ENCODE data around the gene ZNF423.

The ZNF423 gene

GRCh38 chr16:49473131-49473530 is 382.8 kb downstream of the ZNF423 start:
- no peak overlapping the region for H3K4me3 ChIP-seq (ENCODE audit: low read length)
- no peaks in the 10 kb centered on the region for H3K9me3 ChIP-seq (ENCODE audit: control insufficient read depth, low read length)
- no peak overlapping the region for H3K9ac ChIP-seq (ENCODE audit: low read length)
- H3K4me1 ChIP-seq (ENCODE audit: control insufficient read depth, insufficient read depth, low read length): no peaks in the 10 kb centered on the region
- DNase-seq (ENCODE audit: low read depth): no peak
- H3K36me3 ChIP-seq (ENCODE audit: control insufficient read depth, insufficient read depth, low read length, severe bottlenecking): no peaks in the 10 kb centered on the region
- peaks cover 48% of the 10 kb centered on the region for H3K27me3 ChIP-seq (replicated peaks; ENCODE audit: control insufficient read depth, insufficient read depth, low read length)

- Histone ChIP-seq H3K27me3 (replicated peaks; ENCODE audit: control insufficient read depth, insufficient read depth, low read length) (peaks cover 44% of the 10 kb centered on the region), H3K4me1 (ENCODE audit: control insufficient read depth, insufficient read depth, low read length) (no peaks in the 10 kb centered on the region), H3K9me3 (ENCODE audit: control insufficient read depth, low read length) (no peaks in the 10 kb centered on the region), H3K4me3 (ENCODE audit: low read length) (no peak overlapping the region), H3K9ac (ENCODE audit: low read length) (no peak overlapping the region), H3K36me3 (ENCODE audit: control insufficient read depth, insufficient read depth, low read length, severe bottlenecking) (no peaks in the 10 kb centered on the region)
- DNase-seq (ENCODE audit: low read depth): no peak
Measured at GRCh38 chr16:49472598-49472997, 383.3 kb downstream of the ZNF423 start.

GRCh38 chr16:49471038-49471727 is 384.7 kb downstream of the ZNF423 start:
- no peaks in the 10 kb centered on the region for H3K9me3 ChIP-seq (ENCODE audit: control insufficient read depth, low read length)
- H3K4me1 ChIP-seq (ENCODE audit: control insufficient read depth, insufficient read depth, low read length): no peaks in the 10 kb centered on the region
- DNase-seq (ENCODE audit: low read depth): no peak
- no peaks in the 10 kb centered on the region for H3K36me3 ChIP-seq (ENCODE audit: control insufficient read depth, insufficient read depth, low read length, severe bottlenecking)
- H3K27me3 ChIP-seq (replicated peaks; ENCODE audit: control insufficient read depth, insufficient read depth, low read length): peaks cover 46% of the 10 kb centered on the region
- H3K9ac ChIP-seq (ENCODE audit: low read length): no peak overlapping the region
- no peak overlapping the region for H3K4me3 ChIP-seq (ENCODE audit: low read length)

- Histone ChIP-seq H3K4me3 (ENCODE audit: low read length) (no peak overlapping the region), H3K4me1 (ENCODE audit: control insufficient read depth, insufficient read depth, low read length) (no peaks in the 10 kb centered on the region), H3K27me3 (replicated peaks; ENCODE audit: control insufficient read depth, insufficient read depth, low read length) (peaks cover 50% of the 10 kb centered on the region), H3K9me3 (ENCODE audit: control insufficient read depth, low read length) (no peaks in the 10 kb centered on the region), H3K9ac (ENCODE audit: low read length) (no peak overlapping the region), H3K36me3 (ENCODE audit: control insufficient read depth, insufficient read depth, low read length, severe bottlenecking) (no peaks in the 10 kb centered on the region)
- no peak for DNase-seq (ENCODE audit: low read depth)
Measured at GRCh38 chr16:49470513-49470991, 385.4 kb downstream of the ZNF423 start.

- Histone ChIP-seq H3K36me3 (ENCODE audit: control insufficient read depth, insufficient read depth, low read length, severe bottlenecking) (no peaks in the 10 kb centered on the region), H3K27me3 (replicated peaks; ENCODE audit: control insufficient read depth, insufficient read depth, low read length) (peaks cover 52% of the 10 kb centered on the region), H3K4me1 (ENCODE audit: control insufficient read depth, insufficient read depth, low read length) (no peaks in the 10 kb centered on the region), H3K4me3 (ENCODE audit: low read length) (no peak overlapping the region), H3K9ac (ENCODE audit: low read length) (no peak overlapping the region), H3K9me3 (ENCODE audit: control insufficient read depth, low read length) (no peaks in the 10 kb centered on the region)
- DNase-seq (ENCODE audit: low read depth): no peak
Measured at GRCh38 chr16:49469930-49470451, 385.9 kb downstream of the ZNF423 start.

- H3K4me3 ChIP-seq (ENCODE audit: low read length): no peak overlapping the region
- H3K27me3 ChIP-seq (replicated peaks; ENCODE audit: control insufficient read depth, insufficient read depth, low read length): peaks cover 59% of the 10 kb centered on the region
- H3K9ac ChIP-seq (ENCODE audit: low read length): no peak overlapping the region
- H3K36me3 ChIP-seq (ENCODE audit: control insufficient read depth, insufficient read depth, low read length, severe bottlenecking): no peaks in the 10 kb centered on the region
- no peaks in the 10 kb centered on the region for H3K9me3 ChIP-seq (ENCODE audit: control insufficient read depth, low read length)
- no peak for DNase-seq (ENCODE audit: low read depth)
- no peaks in the 10 kb centered on the region for H3K4me1 ChIP-seq (ENCODE audit: control insufficient read depth, insufficient read depth, low read length)
Measured at GRCh38 chr16:49469311-49469670, 386.6 kb downstream of the ZNF423 start.

- Histone ChIP-seq H3K27me3 (replicated peaks; ENCODE audit: control insufficient read depth, insufficient read depth, low read length) (peaks cover 64% of the 10 kb centered on the region), H3K4me3 (ENCODE audit: low read length) (no peak overlapping the region), H3K9me3 (ENCODE audit: control insufficient read depth, low read length) (no peaks in the 10 kb centered on the region), H3K36me3 (ENCODE audit: control insufficient read depth, insufficient read depth, low read length, severe bottlenecking) (no peaks in the 10 kb centered on the region), H3K9ac (ENCODE audit: low read length) (no peak overlapping the region), H3K4me1 (ENCODE audit: control insufficient read depth, insufficient read depth, low read length) (no peaks in the 10 kb centered on the region)
- no peak for DNase-seq (ENCODE audit: low read depth)
Measured at GRCh38 chr16:49468611-49469310, 387.2 kb downstream of the ZNF423 start.

- peaks cover 66% of the 10 kb centered on the region for H3K27me3 ChIP-seq (replicated peaks; ENCODE audit: control insufficient read depth, insufficient read depth, low read length)
- no peak overlapping the region for H3K9ac ChIP-seq (ENCODE audit: low read length)
- H3K4me3 ChIP-seq (ENCODE audit: low read length): no peak overlapping the region
- DNase-seq (ENCODE audit: low read depth): no peak
- no peaks in the 10 kb centered on the region for H3K36me3 ChIP-seq (ENCODE audit: control insufficient read depth, insufficient read depth, low read length, severe bottlenecking)
- H3K9me3 ChIP-seq (ENCODE audit: control insufficient read depth, low read length): no peaks in the 10 kb centered on the region
- H3K4me1 ChIP-seq (ENCODE audit: control insufficient read depth, insufficient read depth, low read length): no peaks in the 10 kb centered on the region
Measured at GRCh38 chr16:49467540-49468372, 388.2 kb downstream of the ZNF423 start.

GRCh38 chr16:49466881-49467280 is 389.0 kb downstream of the ZNF423 start:
- Histone ChIP-seq H3K9ac (ENCODE audit: low read length) (no peak overlapping the region), H3K9me3 (ENCODE audit: control insufficient read depth, low read length) (no peaks in the 10 kb centered on the region), H3K4me1 (ENCODE audit: control insufficient read depth, insufficient read depth, low read length) (no peaks in the 10 kb centered on the region), H3K4me3 (ENCODE audit: low read length) (no peak overlapping the region), H3K27me3 (replicated peaks; ENCODE audit: control insufficient read depth, insufficient read depth, low read length) (peaks cover 62% of the 10 kb centered on the region), H3K36me3 (ENCODE audit: control insufficient read depth, insufficient read depth, low read length, severe bottlenecking) (no peaks in the 10 kb centered on the region)
- no peak for DNase-seq (ENCODE audit: low read depth)

- Histone ChIP-seq H3K36me3 (ENCODE audit: control insufficient read depth, insufficient read depth, low read length, severe bottlenecking) (no peaks in the 10 kb centered on the region), H3K9ac (ENCODE audit: low read length) (no peak overlapping the region), H3K4me3 (ENCODE audit: low read length) (no peak overlapping the region), H3K27me3 (replicated peaks; ENCODE audit: control insufficient read depth, insufficient read depth, low read length) (peaks cover 58% of the 10 kb centered on the region), H3K4me1 (ENCODE audit: control insufficient read depth, insufficient read depth, low read length) (no peaks in the 10 kb centered on the region), H3K9me3 (ENCODE audit: control insufficient read depth, low read length) (no peaks in the 10 kb centered on the region)
- no peak for DNase-seq (ENCODE audit: low read depth)
Measured at GRCh38 chr16:49466529-49466831, 389.4 kb downstream of the ZNF423 start.
